Measurements from ENCODE around the gene TLE4.
"Not testable (repeated sequence)": the region's sequence is repeated elsewhere in the genome, so short reads cannot be mapped to it uniquely, and the experiment has no call there.

Gene TLE4

GRCh38 chr9:79604149-79604548, 32.4 kb downstream of the TLE4 start:
- no peak for DNase-seq (ENCODE audit: low read depth)

DNA sequence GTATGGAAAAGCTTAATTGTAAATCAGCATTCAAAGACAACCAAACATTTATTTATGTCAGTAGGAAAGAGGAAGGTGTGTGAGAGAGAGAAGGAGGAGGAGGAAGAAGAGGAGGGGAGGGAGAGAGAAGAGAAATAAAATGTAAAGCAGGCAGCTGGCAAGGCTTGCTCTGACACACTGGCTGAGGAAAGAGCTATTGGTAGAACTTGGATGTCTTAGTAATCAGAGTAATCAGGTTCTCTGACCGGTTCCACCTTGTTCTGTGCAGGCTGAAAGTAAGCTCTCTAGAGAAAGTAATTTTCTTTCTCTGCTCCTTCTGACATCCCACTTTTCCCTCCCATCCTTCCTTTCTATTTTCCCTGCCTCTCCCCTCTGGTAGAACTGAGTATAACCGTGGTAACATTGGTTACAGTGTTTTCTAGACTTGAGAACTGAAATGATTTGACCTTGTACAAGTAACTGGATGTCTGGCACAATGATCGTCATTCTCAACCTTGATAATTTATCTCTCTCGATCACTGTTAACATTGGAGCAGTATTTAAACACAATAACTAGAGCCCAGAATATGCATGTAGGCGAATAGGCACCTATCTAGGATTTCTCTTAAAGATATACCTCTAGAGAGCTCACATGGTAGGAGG, 33.3 kb downstream of the TLE4 start:
- DNase-seq (ENCODE audit: low read depth): no peak

DNA sequence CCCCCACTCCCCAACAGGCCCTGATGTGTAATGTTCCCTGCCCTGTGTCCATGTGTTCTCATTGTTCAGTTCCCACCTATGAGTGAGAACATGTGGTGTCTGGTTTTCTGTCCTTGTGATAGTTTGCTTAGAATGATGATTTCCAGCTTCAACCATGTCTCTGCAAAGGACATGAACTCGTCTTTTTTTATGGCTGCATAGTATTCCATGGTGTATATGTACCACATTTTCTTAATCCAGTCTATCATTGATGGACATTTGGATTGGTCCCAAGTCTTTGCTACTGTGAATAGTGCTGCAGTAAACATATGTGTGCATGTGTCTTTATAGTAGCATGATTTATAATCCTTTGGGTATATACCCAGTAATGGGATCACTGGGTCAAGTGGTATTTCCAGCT, 34.8 kb downstream of the TLE4 start:
- not testable (repeated sequence) for DNase-seq (ENCODE audit: low read depth)

DNA sequence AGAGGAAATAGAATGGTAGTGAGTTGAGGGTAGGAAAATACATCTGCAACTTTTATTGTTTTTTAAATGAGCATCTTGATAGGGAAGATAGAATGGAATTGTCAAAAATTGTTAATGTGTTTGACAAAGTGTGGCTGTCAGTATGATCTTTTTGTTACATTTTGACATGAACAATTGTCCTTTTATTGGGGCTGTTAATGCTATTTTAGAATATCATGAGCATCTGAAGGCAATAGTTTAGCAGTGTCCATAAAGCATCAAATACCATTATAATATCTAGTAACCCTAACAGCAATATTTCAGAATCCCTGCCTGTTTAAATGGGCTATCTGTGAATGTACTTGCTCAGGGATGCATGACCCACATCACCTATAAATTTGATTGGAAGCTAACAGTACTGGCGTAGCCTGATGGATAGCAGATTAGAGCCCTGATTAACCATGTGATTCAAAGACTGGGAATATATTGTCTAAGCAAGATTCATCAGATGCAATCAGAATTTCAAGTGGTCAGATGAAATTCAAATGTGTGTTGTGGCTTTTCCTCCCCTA, 37.8 kb downstream of the TLE4 start:
- no peak for DNase-seq (ENCODE audit: low read depth)

DNA sequence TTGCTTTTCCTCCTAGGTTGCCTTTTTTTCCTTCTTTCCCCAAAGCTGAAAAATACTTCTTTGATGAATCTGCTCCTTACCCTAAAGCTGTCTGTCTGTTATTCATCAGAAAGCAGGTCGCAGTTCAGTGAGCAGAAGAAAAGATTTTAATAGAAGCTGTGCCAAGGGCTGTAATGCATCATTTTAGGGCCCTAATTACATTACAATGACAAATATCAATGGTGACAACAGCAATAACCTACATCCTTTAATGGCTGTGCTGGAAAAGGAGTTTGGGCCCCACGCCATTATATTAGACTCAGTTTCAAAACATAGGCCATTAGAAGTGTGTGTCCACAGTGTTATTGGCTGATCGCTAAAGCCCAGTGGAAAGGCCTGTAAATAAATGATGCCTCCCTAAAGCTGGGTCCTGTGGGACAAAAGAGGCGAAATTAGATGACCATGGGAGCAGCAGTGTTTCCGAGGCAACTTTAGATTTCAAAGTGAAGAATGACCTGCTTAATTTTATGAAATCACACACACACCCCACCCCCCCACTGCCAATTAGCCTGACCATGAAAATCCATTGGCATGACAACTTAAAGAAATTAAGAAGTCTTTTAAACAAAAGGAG, 38.4 kb downstream of the TLE4 start:
- no peak for DNase-seq (ENCODE audit: low read depth)

GRCh38 chr9:79610791-79611614, 39.2 kb downstream of the TLE4 start:
- no peak for DNase-seq (ENCODE audit: low read depth)

DNA sequence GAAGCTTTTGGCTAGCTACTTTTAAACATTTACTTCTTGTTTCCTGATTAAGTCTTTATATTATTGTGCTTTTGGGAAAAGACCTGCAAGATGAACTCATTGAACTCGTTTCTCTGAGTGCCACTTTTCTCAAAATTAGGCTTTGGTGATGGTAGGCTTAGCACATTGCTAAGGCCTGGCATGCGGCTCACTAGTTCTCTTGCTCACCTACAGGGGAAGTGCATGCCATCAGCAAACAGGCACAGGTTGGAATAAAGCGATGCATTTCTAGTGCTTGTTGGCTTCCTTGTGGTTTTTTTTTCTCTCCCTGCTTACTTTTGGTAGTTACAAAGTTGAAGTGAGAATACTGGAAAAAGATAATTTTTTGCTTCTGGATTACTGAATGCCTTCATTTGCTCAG, 41.4 kb downstream of the TLE4 start:
- DNase-seq (ENCODE audit: low read depth): no peak

DNA sequence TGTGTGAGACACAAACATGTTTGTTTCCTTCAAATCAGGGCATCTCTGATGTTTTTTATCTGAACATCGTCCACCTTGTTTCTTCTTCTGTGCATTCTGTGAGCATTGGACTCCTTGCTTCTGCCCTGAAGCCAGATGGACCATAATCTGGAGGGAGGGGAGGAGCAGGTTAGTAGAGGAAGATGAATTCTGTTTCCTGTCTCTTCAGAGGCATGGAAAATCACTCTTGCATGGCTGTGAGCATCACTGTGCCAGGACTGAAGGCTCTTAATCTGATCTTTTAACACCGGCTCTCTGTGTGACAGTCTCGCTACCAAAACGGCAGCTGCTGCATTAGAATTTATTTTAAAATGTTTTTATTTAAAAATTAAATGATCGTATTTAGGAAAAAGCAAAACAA, 43.3 kb downstream of the TLE4 start:
- no peak for DNase-seq (ENCODE audit: low read depth)

GRCh38 chr9:79616013-79616412, 44.2 kb downstream of the TLE4 start:
- DNase-seq (ENCODE audit: low read depth): no peak

GRCh38 chr9:79616971-79617370, 45.2 kb downstream of the TLE4 start:
- DNase-seq (ENCODE audit: low read depth): no peak

DNA sequence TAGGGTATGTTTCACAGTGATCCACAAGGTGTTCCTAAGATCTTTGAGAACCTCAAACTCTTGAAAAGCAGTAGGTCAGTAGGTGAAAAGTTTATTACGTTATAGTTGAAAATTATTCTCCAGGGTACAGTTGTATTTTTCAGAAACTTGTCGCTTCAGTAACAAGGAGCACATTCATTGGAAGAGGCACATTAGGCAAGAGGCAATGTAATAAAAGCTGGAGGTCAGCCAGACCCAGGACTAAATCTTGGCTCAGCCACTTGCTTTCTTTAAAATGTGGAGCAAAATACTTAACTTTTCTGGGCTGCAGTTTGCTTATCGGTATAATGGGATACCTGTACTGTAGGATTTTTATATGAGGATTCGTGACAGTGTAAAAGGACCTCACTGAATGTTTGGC, 45.6 kb downstream of the TLE4 start:
- no peak for DNase-seq (ENCODE audit: low read depth)

GRCh38 chr9:79619930-79620329, 48.2 kb downstream of the TLE4 start:
- DNase-seq (ENCODE audit: low read depth): no peak

DNA sequence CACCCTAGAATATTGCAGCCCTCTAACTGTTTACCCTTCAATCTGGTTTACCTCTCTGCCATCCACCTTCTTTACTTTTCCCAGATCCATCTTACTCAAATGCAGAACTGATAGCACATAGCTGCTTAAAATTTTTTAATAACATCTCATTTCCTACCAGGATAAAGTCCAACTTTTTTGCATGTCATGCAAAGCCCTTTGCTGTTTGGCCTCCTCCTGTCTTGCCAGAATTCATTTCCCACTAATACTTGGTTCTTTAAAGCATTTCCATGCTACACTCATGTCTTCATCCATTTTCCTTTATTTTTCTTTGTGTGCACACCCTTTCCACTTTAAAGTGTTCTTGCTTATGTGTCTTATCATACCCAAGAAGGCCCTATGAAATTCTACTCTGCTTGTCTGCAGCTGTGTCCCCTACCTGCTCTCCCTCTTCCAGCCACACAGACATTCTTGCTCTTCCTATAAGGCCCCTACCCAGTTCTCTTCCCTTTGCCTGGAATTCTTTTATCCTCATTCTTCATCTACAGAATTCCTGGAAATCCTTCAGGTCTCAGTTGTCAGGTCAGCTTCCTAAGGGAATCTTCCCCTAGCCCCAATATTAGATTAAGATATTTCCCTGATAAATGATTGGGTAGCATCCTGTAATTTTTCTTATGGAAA, 50.3 kb downstream of the TLE4 start:
- DNase-seq (ENCODE audit: low read depth): no peak

GRCh38 chr9:79623799-79624721, 52.3 kb downstream of the TLE4 start:
- DNase-seq (ENCODE audit: low read depth): peak; percentile 28

DNA sequence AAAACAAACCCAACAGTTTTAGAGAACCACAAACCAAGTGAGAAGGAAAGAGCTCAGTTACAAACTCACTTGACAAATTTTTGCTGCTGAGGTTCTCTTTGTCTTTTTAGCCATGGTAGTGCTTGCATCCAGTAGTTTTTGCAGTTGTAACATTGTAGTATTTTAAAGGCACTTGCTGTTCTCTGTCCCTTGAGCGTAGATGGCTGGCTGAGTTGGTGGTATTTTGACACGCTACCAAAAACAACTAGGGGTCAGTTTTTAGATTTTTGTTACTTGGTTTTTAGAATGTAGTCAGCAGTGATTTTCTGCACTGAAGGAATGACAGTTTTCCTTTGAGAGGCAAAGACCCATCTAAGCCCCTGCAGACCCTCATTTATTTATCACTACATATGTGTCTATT, 58.0 kb downstream of the TLE4 start:
- no peak for DNase-seq (ENCODE audit: low read depth)

DNA sequence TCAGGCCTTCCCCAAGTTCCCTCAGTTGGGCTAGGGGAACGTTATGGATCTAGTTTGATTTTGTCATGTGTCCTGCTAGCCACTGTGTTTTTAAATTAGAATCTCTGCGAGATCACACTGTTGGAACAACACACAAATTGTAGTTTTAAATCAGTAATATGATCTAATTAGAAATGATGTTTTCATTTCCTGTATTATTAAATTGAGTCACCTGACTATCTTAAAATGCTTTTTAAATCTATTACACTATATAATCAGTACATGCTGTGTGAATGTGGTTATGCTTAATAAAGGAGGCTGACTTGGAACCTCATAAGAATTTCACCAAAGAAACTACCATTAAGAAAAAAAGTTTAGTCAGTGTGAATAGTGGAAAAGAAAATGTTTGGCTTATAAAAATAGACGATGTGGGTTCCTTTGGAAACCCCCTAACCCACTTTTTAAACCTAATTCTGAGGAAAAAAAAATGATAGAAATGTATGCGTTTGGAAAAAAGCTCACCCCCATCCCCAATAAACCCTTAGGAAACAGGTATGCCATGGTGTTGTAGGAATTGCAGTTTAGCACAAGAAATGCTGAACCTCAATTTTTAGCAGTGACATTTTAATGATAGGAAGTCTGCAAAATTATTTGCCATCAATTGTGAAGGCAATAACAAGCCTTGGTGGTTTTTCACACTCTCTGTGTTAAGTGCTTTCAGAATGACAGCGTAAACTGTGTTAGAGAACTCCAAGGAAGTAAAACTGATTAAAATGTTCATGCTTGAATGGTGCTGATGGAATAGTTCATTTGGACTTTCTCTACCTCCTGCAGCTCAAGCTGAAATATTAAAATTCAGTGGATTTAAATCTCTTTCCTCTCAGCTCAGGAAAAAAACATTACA, 59.0 kb downstream of the TLE4 start:
- no peak for DNase-seq (ENCODE audit: low read depth)

DNA sequence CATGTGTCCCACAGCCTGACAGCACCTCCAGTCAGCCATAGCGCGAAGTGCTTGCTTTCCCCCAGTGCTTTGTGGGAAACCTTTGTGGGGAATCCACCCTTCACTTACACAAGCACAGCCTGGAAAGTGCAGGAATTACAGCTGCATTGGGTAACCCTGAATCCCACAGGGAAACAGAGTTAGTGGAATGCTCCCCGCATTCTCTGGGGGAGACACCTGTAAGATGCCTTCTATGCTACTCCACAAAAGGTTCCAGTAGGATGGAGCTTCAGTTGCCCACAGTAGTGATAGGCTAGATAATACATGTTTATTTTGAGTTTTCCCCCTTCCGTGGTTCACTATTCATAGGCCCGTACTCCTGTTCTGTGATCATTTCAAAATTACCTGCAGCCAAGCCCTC, 60.3 kb downstream of the TLE4 start:
- DNase-seq (ENCODE audit: low read depth): no peak

DNA sequence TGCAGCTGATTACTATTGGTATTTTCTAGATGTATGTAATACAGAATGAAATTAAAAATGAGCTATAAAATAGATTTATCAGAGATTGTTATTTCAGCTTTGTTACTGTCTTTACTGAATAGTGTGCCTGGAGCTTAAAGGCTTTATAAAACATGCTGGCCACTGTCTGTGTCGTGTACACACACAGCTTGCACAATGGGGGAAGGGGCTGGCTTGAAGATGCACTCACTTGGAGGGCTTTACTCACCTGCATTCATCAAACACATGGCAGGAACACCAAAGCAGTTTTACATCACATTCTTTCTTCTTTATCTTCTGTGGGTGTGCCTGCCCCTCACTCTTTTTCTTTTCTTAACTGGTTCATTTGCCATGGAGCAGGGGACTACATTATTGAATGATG, 60.9 kb downstream of the TLE4 start:
- no peak for DNase-seq (ENCODE audit: low read depth)

DNA sequence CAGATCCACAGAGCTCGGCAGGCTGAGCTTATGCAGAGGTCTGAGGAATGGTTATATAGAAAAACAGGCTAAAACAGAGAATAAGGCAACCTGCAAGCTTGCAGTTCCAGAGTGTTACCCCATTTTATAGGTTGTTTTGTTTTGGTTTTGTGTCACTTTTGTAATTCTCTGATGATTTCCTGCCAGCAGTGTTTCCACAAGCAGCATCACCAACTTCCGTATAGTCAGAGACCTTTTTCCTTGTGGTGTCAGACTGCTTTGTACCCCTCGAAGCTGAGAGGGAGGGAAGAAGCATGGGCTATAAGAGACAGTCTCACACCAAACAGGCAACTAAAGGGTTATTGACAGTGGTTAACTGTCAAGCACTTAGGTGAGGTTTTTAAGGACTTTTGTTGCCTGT, 61.8 kb downstream of the TLE4 start:
- no peak for DNase-seq (ENCODE audit: low read depth)

DNA sequence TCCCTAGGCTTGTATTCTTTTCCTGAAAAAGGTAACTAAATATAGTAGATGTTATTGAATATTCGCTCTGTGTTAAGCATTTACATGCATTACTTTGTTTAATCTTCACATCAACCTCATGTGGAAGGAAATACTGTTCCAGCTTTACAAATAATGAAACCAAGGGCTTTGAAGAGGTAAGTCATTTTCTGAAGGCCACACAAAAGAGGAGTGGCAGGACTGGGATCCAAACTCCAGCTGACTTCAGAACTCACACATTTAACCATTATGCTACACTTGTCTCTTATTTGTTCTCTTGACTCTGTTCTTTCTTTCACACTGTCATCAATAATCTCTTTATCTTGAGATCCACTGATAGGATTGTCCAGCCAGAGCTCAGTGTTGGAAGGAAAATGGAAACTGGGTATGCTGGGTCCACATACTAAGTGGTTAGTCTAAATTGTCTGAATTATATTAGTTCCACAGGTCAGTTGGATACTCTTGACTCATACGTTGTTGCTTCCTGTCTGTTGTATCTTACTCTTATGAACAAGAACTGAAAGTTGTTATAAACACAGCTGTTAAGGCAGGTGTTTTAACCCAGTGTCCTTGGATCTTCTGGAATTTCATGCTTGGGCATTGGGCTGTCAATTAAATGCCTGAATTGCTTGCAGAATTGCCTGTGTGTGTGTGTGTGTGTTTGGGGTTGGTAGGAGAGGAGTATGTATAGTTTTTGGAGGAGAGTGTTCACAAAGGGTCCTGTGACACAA, 65.6 kb downstream of the TLE4 start:
- DNase-seq (ENCODE audit: low read depth): no peak

All from activated gamma-delta T cell treated with anti-CD3 and anti-CD28 coated beads, Interleukin-2, amount 50 U/mL, for 16 hours (primary cell).